NCI-H82 treated with DMSO at 0.1 percent for 48 hours (cell line): ENCODE measurements around the gene IP6K2.

Source experiments
- DNase-seq: peaks from one replicate; lab custom pipeline; 2025; ENCODE audit not compliant: unreplicated experiment; lab: John Stamatoyannopoulos, UW

IP6K2 gene

GRCh38 chr3:48692551-48692950 lies 24.5 kb downstream of the IP6K2 start:
- DNase-seq, result no peak

DNA sequence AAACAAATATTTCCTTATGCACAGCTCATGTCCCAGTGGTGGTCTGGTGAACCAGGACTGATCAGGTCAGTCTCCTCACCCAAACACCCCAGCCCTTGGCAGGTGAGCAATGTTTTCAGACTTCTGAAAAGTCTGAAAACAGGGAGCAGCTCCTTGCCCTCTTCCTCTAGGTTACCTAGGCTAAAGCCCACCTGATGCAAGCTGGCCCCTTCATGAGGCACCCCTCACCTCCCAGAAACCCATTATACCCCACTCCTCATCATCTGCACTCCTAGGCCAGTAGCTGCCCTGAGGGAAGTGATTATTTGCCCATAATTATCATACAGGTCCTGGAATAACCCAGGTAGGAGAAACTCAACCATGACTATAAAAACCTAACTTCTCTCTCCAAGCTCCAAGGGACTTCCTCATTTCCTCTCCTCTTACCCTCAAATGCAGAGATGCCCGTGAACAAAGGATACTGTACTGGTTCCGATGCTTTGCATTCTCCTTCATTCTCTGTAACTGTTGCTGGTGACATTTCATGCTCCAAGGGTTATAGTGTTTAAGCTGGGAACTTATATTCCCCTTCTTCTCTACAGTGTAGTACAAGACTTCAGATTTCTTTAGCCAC lies 26.1 kb downstream of the IP6K2 start:
- DNase-seq, result no peak

DNA sequence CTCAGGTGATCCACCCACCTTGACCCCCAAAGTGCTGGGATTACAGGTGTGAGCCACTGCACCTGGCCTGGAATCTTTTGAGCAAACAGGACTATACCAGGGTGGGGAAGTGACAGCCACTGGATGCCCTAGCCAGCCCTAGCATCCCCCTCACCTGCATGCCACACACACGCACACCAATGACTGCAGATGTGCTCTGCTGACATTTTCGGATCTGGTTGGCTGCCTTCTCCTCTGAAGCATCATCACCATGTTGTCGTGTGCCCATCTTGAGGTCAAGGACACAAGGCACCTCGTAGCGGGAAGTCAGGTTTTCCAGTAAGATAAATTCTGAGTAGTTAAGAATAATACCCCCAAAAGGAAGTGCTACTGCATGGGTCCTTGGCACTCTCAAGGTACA lies 27.6 kb downstream of the IP6K2 start:
- DNase-seq, result no peak

DNA sequence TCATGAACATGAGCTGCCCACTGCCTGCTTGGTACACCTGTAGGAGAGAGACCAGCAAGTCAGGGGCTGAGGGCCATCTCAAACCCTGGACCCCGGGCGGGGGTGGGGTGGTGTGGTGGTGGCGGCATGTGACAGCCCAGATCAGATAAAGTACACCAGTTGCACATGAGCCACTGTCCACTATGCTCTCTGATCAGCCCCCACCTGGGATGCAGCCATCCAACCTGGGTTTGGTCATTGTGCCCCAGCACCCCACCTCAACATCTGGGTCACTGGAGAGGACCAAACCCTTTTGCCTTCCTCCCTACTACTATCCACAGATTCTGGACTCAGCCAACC lies 28.3 kb downstream of the IP6K2 start:
- no peak for DNase-seq

GRCh38 chr3:48688032-48688736 lies 28.8 kb downstream of the IP6K2 start:
- no peak for DNase-seq

GRCh38 chr3:48687220-48687678 lies 29.8 kb downstream of the IP6K2 start:
- no peak for DNase-seq

GRCh38 chr3:48686538-48687219 lies 30.3 kb downstream of the IP6K2 start:
- DNase-seq, result no peak

GRCh38 chr3:48685603-48686511 lies 31.2 kb downstream of the IP6K2 start, which contains the start of gene NCKIPSD:
TSS of gene NCKIPSD (minus strand) at chr3:48685915. CDS start at chr3:48685807, 108 bp downstream.
- DNase-seq, result peak; percentile 52

DNA sequence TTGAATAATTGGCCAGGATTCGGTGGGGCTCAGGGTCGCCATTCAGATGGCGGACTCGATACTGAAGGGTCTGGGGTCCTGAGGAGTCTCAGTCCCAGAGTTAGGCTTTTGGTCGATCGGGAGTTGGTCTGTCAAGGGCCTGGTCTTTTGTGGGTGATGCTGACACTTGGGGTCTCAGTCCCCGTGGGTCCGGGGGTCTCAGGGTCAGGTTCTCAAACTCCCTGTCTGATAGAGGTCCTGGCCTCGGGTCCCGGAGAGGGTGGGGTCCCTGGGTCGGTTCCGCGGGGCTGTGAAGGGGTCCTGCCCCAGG lies 31.8 kb downstream of the IP6K2 start:
- DNase-seq, result no peak

DNA sequence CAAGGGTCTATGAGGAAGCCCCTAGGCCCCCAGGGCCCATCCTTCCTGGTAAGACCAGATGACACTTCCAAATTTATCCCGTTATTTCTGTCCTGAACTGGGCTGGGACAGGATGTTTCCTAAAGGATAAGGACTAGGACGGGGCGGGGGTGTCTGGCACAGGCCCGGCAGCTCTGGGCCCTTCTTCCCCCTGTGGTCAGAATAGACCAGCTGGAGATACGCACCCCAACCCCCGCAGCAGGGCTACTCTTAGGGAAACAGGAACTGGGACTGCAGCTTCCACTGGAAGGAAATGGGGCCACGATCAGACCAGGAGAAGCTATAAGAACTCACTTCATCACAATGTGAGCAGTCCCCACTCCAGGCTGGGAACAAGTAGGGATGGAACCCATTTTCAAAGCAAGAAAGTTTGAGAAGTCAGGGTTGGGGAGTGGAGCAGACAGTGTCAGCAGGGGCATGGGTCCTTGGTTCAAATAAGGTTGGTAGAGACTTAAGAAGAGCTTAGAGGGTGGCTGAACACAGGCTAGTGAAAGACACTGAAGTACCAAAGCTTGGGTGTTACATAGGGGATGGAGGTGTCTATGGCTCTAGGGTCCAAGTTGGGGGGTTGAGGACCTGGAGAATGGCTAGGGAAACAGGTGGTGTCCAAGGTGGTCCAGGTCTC lies 32.4 kb downstream of the IP6K2 start:
- DNase-seq, result no peak

GRCh38 chr3:48684054-48684349 lies 33.0 kb downstream of the IP6K2 start:
- no peak for DNase-seq

- DNase-seq, result no peak
Observed at GRCh38 chr3:48682786-48683185, 34.2 kb downstream of the IP6K2 start.

- DNase-seq, result no peak
Observed at GRCh38 chr3:48681974-48682610, 34.9 kb downstream of the IP6K2 start.

- no peak for DNase-seq
Observed at GRCh38 chr3:48681541-48681880, 35.5 kb downstream of the IP6K2 start.

DNA sequence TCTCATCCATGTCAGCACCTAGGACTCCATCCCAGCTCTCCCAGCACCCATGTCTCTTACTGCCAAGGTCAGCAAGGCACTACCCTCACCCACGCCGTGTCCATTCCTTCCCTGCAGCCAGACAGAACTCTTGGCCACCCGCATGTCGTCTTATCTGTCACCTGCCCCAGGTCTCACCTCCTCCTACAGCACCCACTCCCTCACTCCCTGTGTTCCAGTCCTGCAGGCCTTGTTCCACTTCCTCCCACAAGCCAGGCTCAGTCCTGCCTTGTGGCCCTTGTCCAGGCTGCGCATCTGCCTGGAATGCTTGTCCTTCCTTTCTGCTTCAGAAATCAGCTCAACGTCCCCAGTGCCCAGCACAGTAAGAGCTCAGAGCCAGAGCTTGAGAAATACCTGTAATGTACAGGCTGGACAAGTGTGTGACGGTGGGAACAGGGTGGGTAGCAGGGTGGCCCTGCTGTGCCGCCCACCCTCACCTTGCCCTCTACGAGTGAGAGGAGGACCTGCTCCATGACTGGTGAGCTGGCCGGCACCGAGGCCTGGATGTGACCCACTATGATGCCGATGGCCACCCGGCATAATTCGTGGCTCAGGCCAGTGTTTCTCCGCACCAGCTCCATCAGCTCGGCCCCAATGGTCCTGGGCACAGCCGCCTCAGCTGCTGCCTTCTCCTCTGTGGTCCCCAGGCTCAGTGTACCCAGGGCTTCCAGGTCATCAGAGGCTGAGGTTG lies 36.0 kb downstream of the IP6K2 start:
- no peak for DNase-seq

- DNase-seq, result no peak
Observed at GRCh38 chr3:48679411-48680391, 37.3 kb downstream of the IP6K2 start.

DNA sequence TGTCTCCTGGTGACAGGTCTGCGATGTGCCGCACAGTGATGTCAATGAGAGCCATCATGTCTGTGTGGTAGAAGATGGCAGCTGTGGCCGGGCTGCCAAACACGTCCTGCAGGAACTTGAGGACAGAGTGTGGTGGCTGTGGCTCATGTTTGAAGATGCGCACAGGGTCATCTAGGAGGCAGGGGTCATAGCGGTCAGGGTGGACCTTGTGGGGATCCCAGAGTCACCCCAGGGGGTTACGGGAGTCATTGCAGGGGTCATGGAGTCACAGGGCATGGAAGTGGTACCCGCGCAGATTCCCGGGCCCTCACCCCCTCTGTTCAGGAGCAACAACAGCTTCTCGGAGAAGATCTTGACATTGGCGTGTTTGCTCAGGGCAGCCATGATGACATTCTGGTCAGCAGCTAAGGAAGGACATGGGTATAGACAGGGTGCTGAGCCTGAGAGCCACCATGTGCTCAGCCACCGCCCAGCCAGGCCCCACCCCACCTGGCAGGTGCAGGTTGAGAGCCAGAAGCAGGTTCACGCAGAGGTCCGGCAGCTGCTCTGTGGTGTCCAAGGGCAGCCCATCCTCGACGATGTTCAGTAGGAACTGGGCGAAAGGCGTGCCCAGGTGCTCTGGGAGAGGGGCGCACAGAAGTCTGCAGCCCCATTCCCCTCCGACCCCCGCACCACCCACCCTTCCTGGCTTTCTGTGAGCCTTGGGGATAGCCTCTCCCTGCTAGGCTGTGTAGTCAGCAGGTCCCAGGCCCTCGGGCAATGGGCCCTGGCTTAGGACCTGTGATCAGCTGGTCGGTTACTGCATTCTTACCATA lies 38.2 kb downstream of the IP6K2 start:
- DNase-seq, result no peak

DNA sequence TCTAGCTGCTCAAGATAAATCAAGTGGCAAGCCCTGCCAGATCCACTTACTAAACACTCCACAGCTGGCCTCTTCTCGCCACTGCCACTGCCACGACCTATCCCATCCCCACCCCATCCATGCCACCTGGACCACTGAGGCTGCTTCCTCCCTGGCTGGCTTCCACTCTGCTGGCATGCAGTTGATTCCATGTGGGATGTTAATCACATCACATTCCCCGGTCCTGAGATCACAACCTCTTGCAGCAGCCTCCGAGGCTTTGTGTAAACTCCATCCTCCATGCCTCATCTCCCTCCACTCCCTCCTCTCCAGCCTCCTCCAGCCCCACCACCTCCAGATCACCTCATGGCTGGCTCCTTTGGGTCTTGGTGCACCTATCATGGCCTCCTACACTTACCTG lies 39.0 kb downstream of the IP6K2 start:
- DNase-seq, result no peak
